GM12865 (cell line): ENCODE measurements around the gene ACTA1.

Experiments used
- DNase-seq: peaks from one replicate; pipeline ENCODE4 v3.0.0; 2010; ENCODE audit warnings: low read depth
- H3K4me3 ChIP-seq: 2 replicates; pipeline ENCODE4 v1.5.1; 2011; ENCODE audit warnings: mild to moderate bottlenecking, low read depth, low read length, control low read depth
- CTCF ChIP-seq: IDR thresholded peaks from 2 replicates; pipeline ENCODE4 v1.5.1; 2011; ENCODE audit warnings: low read length, control low read depth, low read depth, inconsistent platforms; ENCODE audit not compliant: insufficient read depth; ENCODE audit errors: missing control alignments

The ACTA1 gene

GRCh38 chr1:229433364-229434004, 410 bp downstream of the ACTA1 start:
- no peak overlapping the region for H3K4me3 ChIP-seq
- DNase-seq = no peak
- TF ChIP-seq CTCF = no peak

- no peak for TF ChIP-seq CTCF
- H3K4me3 ChIP-seq = no peak overlapping the region
- no peak for DNase-seq
Measured at GRCh38 chr1:229432905-229433304, 989 bp downstream of the ACTA1 start.

GRCh38 chr1:229432116-229432461, 1.8 kb downstream of the ACTA1 start:
- H3K4me3 ChIP-seq = no peak overlapping the region
- DNase-seq = no peak

GRCh38 chr1:229431284-229432115, 2.4 kb downstream of the ACTA1 start:
- no peak for TF ChIP-seq CTCF
- no peak overlapping the region for H3K4me3 ChIP-seq
- no peak for DNase-seq

More at GRCh38 chr1:229432116-229432461, 1.8 kb downstream of the ACTA1 start:
- no peak for TF ChIP-seq CTCF

- no peak overlapping the region for H3K4me3 ChIP-seq
- peak; percentile 30 for DNase-seq
- TF ChIP-seq CTCF = no peak
Measured at GRCh38 chr1:229430761-229431283, 3.1 kb downstream of the ACTA1 start.

- no peak overlapping the region for H3K4me3 ChIP-seq
- no peak for TF ChIP-seq CTCF
- no peak for DNase-seq
Measured at GRCh38 chr1:229428256-229428655, 5.6 kb downstream of the ACTA1 start.
